Spleen (tissue), 11 donors: Measurements from ENCODE around the gene CARS2. TPM values are rescaled to one million over a fixed set of nuclear protein-coding genes. Genes with fewer than 3 reads are reported as not detected.
"Not testable (repeated sequence)": the region's sequence is repeated elsewhere in the genome, so short reads cannot be mapped to it uniquely, and the experiment has no call there.

ENCODE experiments used
- DNase-seq: peaks from one replicate; pipeline ENCODE4 v3.0.0-alpha.2; 2020
- H3K27ac ChIP-seq, 8 donors: fragments of 200-600 bp; sonication (generic) in 7 of 8; 1 replicate in 4 of 8; 2 replicates in 4 of 8; pipeline versions ENCODE4 v1.5.0 to v1.8.0; 2016 to 2021; ENCODE audit warnings: inconsistent platforms in 4 of 8, mild to moderate bottlenecking in 4 of 8, moderate library complexity in 1 of 8
- H3K27me3 ChIP-seq, 7 donors: fragments of 200-600 bp; sonication (generic) in 6 of 7; replicated peaks in 1 of 7; 1 replicate in 4 of 7; 2 replicates in 3 of 7; pipeline versions ENCODE4 v1.5.0 to v1.8.0; 2016 to 2021; ENCODE audit warnings: inconsistent platforms in 3 of 7, mild to moderate bottlenecking in 1 of 7
- H3K36me3 ChIP-seq, 6 donors: fragments of 200-600 bp; sonication (generic) in 5 of 6; 1 replicate in 4 of 6; 2 replicates in 2 of 6; pipeline versions ENCODE4 v1.5.0 to v1.8.0; 2016 to 2021; ENCODE audit warnings: inconsistent platforms in 2 of 6
- H3K4me1 ChIP-seq, 6 donors: fragments of 200-600 bp; sonication (generic) in 5 of 6; 1 replicate in 3 of 6; 2 replicates in 3 of 6; pipeline versions ENCODE4 v1.5.0 to v1.8.0; 2016 to 2021; ENCODE audit warnings: inconsistent platforms in 3 of 6
- H3K4me3 ChIP-seq, 8 donors: fragments of 200-600 bp; sonication (generic) in 7 of 8; 1 replicate in 4 of 8; 2 replicates in 4 of 8; pipeline versions ENCODE4 v1.5.0 to v1.8.0; 2016 to 2021; ENCODE audit warnings: inconsistent platforms in 4 of 8, mild to moderate bottlenecking in 4 of 8, moderate library complexity in 2 of 8
- H3K9me3 ChIP-seq, 8 donors: fragments of 200-600 bp; sonication (generic) in 7 of 8; 1 replicate in 4 of 8; 2 replicates in 4 of 8; pipeline versions ENCODE4 v1.5.0 to v1.8.0; 2016 to 2021; ENCODE audit warnings: inconsistent platforms in 4 of 8
- POLR2A ChIP-seq, 3 donors: fragments of 450-650 bp; IDR thresholded peaks; one replicate each; pipeline ENCODE4 v1.5.1; 2017; ENCODE audit warnings: antibody characterized with exemption in 3 of 3, mild to moderate bottlenecking in 1 of 3
- POLR2AphosphoS5 ChIP-seq, 3 donors: sonication (generic); formaldehyde crosslinking; IDR thresholded peaks; one replicate each; pipeline ENCODE4 v1.5.1; 2017; ENCODE audit warnings: antibody characterized with exemption in 3 of 3
- WGBS, 5 donors: extraction: QIAGEN DNeasy Blood & Tissue Kit in 3 of 5; methylation state at CpG; one replicate each; pipeline versions ENCODE4 v1.1.5 to v1.1.7; 2013 to 2018; 5-methylcytosine and 5-hydroxymethylcytosine counted together
- intact Hi-C: fragments of 100-400 bp; cut with DNase I; formaldehyde crosslinking; loops from one replicate; pipeline ENCODE4 v1.15.0; 2023; ENCODE audit warnings: low total_unique reads
- polyA plus RNA-seq, 3 donors: library from polyadenylated mRNA; stranded (reverse); fragments of 200-250 nt; gene quantifications; one replicate each; pipeline ENCODE4 v1.2.1, GENCODE V29; 2013
- total RNA-seq, 7 donors: library from RNA; depleted of rRNA in 3 of 7; stranded (reverse); fragments of >200 nt in 3 of 7; fragmentation: NEBNext Ultra II Directional in 4 of 7; extraction: Animal tissue kit (Norgen Biotek cat#: 25700) in 4 of 7; gene quantifications; one replicate each; pipeline versions ENCODE4 v1.1.0 to v1.2.1, GENCODE V29; 2016 to 2021
- TF ChIP-seq, protein P1 (sequence below), 11 experiments: fragments of 200-600 bp in 7 of 11; fragments of 450-650 bp in 4 of 11; sonication (generic) in 4 of 11; IDR thresholded peaks in 8 of 11; conservative IDR thresholded peaks in 3 of 11; 1 replicate in 7 of 11; 2 replicates in 4 of 11; pipeline versions ENCODE4 v1.4.0 to v1.8.0; 2016 to 2021; ENCODE audit warnings: antibody characterized with exemption in 11 of 11, inconsistent platforms in 4 of 11, mild to moderate bottlenecking in 1 of 11
- donor health status: healthy with polysubstance abuse.
- donor health status: DM: no; HTN: no; CAD: no; lungs with moderate emphysema.
- donor health status: DM: no; HTN: no; CAD: no.
- donor health status: Bipolar disorder and iron deficiency.
- donor health status: healthy.
- donor health status: DM: no; HTN: no; CAD: no.
- donor health status: DM: yes; HTN: yes; CAD: no.

CARS2 gene
- total and polyA plus RNA-seq, 10 donors: 63.9 to 113 (median 80.5) TPM

DNA sequence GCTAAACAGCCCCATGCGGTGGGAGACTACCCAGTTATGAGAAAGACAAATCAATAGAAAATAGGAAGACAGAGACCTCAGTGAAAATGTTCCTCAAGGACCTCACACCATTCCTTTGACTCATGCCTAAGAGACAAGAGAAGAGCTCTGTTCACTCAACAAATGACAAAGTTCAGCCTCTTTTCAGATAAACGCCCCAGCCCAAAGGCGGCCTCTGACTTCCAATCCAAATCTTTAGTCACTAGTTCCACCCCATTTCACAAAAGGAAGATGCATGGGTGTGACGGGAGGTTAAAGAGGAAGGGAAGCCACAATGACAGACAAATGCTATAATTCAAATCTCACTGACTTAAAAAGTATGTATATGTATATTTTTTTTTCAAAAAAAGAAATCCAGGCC lies 8.1 kb downstream of the CARS2 start:
- H3K36me3 ChIP-seq: peaks cover 0 to 99% (median 55%) of the 10 kb centered on the region in 6 donors
- 62 to 74% (median 70%) methylated on average over 4 of the region's 4 CpGs for WGBS, 5 donors
- intact Hi-C loops: no loop called here
- DNase-seq: peak; percentile 29
- no peaks in the 10 kb centered on the region for H3K27me3 ChIP-seq
- TF ChIP-seq, protein P1, sequence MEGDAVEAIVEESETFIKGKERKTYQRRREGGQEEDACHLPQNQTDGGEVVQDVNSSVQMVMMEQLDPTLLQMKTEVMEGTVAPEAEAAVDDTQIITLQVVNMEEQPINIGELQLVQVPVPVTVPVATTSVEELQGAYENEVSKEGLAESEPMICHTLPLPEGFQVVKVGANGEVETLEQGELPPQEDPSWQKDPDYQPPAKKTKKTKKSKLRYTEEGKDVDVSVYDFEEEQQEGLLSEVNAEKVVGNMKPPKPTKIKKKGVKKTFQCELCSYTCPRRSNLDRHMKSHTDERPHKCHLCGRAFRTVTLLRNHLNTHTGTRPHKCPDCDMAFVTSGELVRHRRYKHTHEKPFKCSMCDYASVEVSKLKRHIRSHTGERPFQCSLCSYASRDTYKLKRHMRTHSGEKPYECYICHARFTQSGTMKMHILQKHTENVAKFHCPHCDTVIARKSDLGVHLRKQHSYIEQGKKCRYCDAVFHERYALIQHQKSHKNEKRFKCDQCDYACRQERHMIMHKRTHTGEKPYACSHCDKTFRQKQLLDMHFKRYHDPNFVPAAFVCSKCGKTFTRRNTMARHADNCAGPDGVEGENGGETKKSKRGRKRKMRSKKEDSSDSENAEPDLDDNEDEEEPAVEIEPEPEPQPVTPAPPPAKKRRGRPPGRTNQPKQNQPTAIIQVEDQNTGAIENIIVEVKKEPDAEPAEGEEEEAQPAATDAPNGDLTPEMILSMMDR (IDR thresholded peaks at IDR 0.05 in 8 of 11, conservative IDR thresholded peaks at IDR 0.05 in 3 of 11): no peak
- TF ChIP-seq POLR2AphosphoS5 (IDR thresholded peaks at IDR 0.05) (no peak), POLR2A (IDR thresholded peaks at IDR 0.05) (no peak)
- peak overlapping the region in 4 of 8 donors; percentile 48 to 74 (median 64) for H3K27ac ChIP-seq
- peaks cover 5 to 64% (median 28%) of the 10 kb centered on the region in 6 donors for H3K4me1 ChIP-seq
- no peaks in the 10 kb centered on the region for H3K9me3 ChIP-seq
- no peak overlapping the region for H3K4me3 ChIP-seq

GRCh38 chr13:110696776-110697175 lies 9.1 kb downstream of the CARS2 start:
- Histone ChIP-seq H3K9me3 (no peaks in the 10 kb centered on the region), H3K36me3 (peaks cover 0 to 93% (median 53%) of the 10 kb centered on the region in 6 donors), H3K4me3 (no peak overlapping the region), H3K27ac (no peak overlapping the region), H3K4me1 (peaks cover 0 to 53% (median 18%) of the 10 kb centered on the region in 6 donors), H3K27me3 (no peaks in the 10 kb centered on the region)
- WGBS, 5 donors: 89 to 95% (median 91%) methylated on average over 10 of the region's 10 CpGs
- peak; percentile 36 for DNase-seq
- TF ChIP-seq, protein P1 (IDR thresholded peaks at IDR 0.05 in 8 of 11, conservative IDR thresholded peaks at IDR 0.05 in 3 of 11): no peak
- TF ChIP-seq POLR2AphosphoS5 (IDR thresholded peaks at IDR 0.05) (no peak), POLR2A (IDR thresholded peaks at IDR 0.05) (no peak)
- intact Hi-C loops: no loop called here

DNA sequence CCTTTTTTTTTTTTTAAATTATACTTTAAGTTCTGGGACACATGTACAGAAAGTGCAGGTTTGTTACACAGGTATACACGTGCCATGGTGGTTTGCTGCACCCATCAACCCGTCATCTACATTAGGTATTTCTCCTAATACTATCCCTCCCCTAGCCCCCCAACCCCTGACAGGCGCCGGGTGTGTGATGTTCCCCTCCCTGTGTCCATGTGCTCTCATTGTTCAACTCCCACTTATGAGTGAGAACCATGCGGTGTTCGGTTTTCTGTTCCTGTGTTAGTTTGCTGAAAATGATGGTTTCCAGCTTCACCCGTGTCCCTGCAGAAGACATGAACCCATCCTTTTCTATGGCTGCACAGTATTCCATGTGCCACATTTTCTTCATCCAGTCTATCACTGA lies 10.1 kb downstream of the CARS2 start:
- H3K27me3 ChIP-seq, intact Hi-C loops, H3K27ac ChIP-seq, H3K9me3 ChIP-seq, H3K4me3 ChIP-seq: not testable (repeated sequence)
- DNase-seq: peak; percentile 18
- peaks cover 0 to 43% (median 18%) of the 10 kb centered on the region in 6 donors for H3K4me1 ChIP-seq
- 91 to 96% (median 93%) methylated on average over 7 of the region's 7 CpGs for WGBS, 5 donors
- H3K36me3 ChIP-seq: peaks cover 0 to 95% (median 51%) of the 10 kb centered on the region in 6 donors

- Histone ChIP-seq H3K27me3 (no peaks in the 10 kb centered on the region), H3K4me3 (no peak overlapping the region), H3K9me3 (no peaks in the 10 kb centered on the region), H3K4me1 (no peaks in the 10 kb centered on the region), H3K27ac (no peak overlapping the region), H3K36me3 (peaks cover 0 to 95% (median 43%) of the 10 kb centered on the region in 6 donors)
- 89 to 96% (median 95%) methylated on average over 8 of the region's 8 CpGs for WGBS, 5 donors
- TF ChIP-seq, protein P1 (IDR thresholded peaks at IDR 0.05 in 8 of 11, conservative IDR thresholded peaks at IDR 0.05 in 3 of 11): no peak
- TF ChIP-seq POLR2A (IDR thresholded peaks at IDR 0.05) (no peak), POLR2AphosphoS5 (IDR thresholded peaks at IDR 0.05) (no peak)
- DNase-seq: peak; percentile 62
- intact Hi-C loops: no loop called here
Observed at GRCh38 chr13:110690516-110690915, 15.4 kb downstream of the CARS2 start.

GRCh38 chr13:110689711-110690110 lies 16.2 kb downstream of the CARS2 start:
- Histone ChIP-seq H3K4me1 (no peaks in the 10 kb centered on the region), H3K27me3 (no peaks in the 10 kb centered on the region), H3K36me3 (peaks cover 0 to 95% (median 49%) of the 10 kb centered on the region in 6 donors), H3K27ac (no peak overlapping the region), H3K4me3 (no peak overlapping the region), H3K9me3 (no peaks in the 10 kb centered on the region)
- intact Hi-C loops: no loop called here
- WGBS, 5 donors: 89 to 93% (median 92%) methylated on average over 12 of the region's 12 CpGs
- peak; percentile 32 for DNase-seq
- TF ChIP-seq, protein P1 (IDR thresholded peaks at IDR 0.05 in 8 of 11, conservative IDR thresholded peaks at IDR 0.05 in 3 of 11): no peak
- TF ChIP-seq POLR2A (IDR thresholded peaks at IDR 0.05) (no peak), POLR2AphosphoS5 (IDR thresholded peaks at IDR 0.05) (no peak)
